ENCODE data around the gene AIFM3.

DNA sequence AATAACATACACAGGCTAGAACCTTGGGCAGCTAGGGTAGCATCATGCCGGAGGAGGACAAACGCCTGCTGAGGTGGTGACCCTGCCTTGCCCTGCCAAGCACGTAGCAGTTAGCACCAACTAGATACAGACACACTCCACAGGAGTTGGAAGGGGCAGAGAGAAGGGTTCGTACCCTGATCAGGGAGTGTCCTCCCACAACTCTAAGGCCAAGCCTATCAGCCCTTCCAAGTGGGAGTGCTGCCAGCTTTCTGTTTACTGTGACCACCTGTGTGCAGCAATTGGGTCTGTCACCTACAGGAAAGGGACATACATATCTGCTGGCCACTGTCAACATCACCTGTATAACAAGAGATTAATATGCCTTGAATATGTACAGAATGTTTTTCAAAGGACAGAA is 36.7 kb downstream of the AIFM3 start:
- TF ChIP-seq ZNF425 (CRISPR knock-in tag; conservative IDR thresholded peaks at IDR 0.05) (no peak), JUN (CRISPR knock-in tag; IDR thresholded peaks at IDR 0.05) (no peak), ATF2 (CRISPR knock-in tag; IDR thresholded peaks at IDR 0.05; ENCODE audit: borderline replicate concordance, low read depth) (no peak), CBFB (CRISPR knock-in tag; IDR thresholded peaks at IDR 0.05; ENCODE audit: low read depth) (no peak), ZNF138 (CRISPR knock-in tag; conservative IDR thresholded peaks at IDR 0.05) (no peak), JAZF1 (CRISPR knock-in tag; IDR thresholded peaks at IDR 0.05) (no peak), ATF1 (CRISPR knock-in tag; IDR thresholded peaks at IDR 0.05) (no peak), FOXK1 (CRISPR knock-in tag; IDR thresholded peaks at IDR 0.05) (no peak)
- TF ChIP-seq, protein P1, sequence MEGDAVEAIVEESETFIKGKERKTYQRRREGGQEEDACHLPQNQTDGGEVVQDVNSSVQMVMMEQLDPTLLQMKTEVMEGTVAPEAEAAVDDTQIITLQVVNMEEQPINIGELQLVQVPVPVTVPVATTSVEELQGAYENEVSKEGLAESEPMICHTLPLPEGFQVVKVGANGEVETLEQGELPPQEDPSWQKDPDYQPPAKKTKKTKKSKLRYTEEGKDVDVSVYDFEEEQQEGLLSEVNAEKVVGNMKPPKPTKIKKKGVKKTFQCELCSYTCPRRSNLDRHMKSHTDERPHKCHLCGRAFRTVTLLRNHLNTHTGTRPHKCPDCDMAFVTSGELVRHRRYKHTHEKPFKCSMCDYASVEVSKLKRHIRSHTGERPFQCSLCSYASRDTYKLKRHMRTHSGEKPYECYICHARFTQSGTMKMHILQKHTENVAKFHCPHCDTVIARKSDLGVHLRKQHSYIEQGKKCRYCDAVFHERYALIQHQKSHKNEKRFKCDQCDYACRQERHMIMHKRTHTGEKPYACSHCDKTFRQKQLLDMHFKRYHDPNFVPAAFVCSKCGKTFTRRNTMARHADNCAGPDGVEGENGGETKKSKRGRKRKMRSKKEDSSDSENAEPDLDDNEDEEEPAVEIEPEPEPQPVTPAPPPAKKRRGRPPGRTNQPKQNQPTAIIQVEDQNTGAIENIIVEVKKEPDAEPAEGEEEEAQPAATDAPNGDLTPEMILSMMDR (IDR thresholded peaks at IDR 0.05): no peak

Data from WTC11 (cell line).